OCI-LY7 (cell line): ENCODE measurements around the gene CHST13.

ENCODE experiments used
- EZH2phosphoT487 ChIP-seq: fragments of 200-600 bp; sonication (generic); IDR thresholded peaks from 2 replicates; pipeline ENCODE4 v1.6.1; 2018; ENCODE audit warnings: low read depth, borderline replicate concordance, mild to moderate bottlenecking, mixed run types, antibody characterized with exemption, low read length, moderate library complexity, mixed read lengths
- TF ChIP-seq, protein P1 (sequence below): fragments of 200-600 bp; sonication (generic); conservative IDR thresholded peaks from 2 replicates; pipeline ENCODE4 v1.5.1; 2014; ENCODE audit warnings: mild to moderate bottlenecking, antibody characterized with exemption, low read length, moderate library complexity, mixed read lengths

DNA sequence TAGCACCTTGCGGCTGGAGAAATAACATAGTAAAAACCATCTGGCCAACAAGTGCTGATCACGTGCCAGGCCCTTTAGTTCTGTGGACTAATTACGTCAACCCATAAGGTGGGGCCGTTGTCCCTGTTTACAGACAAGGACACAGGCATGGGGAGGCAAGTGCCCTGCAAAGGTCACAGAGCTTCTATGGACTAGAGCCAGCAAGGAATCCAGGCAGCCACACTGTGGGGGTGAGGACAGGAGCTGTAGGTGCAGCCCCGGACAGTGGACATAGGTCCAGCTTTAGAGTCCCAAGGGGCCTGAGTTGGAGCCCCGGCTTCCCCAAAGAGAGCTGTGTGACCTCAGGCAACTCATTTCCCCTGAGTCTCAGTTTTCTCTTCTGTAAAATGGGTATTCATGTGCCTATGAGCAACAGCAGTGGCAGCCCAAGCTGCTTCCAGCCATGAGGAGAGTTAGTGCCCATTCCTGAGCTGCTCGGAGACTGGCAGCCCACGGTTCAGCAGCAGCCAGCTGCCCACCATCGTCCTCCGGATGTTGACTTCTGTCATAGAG is 13.9 kb downstream of the CHST13 start:
- TF ChIP-seq EZH2phosphoT487, result no peak
- TF ChIP-seq, protein P1, sequence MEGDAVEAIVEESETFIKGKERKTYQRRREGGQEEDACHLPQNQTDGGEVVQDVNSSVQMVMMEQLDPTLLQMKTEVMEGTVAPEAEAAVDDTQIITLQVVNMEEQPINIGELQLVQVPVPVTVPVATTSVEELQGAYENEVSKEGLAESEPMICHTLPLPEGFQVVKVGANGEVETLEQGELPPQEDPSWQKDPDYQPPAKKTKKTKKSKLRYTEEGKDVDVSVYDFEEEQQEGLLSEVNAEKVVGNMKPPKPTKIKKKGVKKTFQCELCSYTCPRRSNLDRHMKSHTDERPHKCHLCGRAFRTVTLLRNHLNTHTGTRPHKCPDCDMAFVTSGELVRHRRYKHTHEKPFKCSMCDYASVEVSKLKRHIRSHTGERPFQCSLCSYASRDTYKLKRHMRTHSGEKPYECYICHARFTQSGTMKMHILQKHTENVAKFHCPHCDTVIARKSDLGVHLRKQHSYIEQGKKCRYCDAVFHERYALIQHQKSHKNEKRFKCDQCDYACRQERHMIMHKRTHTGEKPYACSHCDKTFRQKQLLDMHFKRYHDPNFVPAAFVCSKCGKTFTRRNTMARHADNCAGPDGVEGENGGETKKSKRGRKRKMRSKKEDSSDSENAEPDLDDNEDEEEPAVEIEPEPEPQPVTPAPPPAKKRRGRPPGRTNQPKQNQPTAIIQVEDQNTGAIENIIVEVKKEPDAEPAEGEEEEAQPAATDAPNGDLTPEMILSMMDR, result no peak
